Mesendoderm (in vitro differentiated cells): ENCODE results near the gene PLAGL2.

Source experiments
- DNase-seq: peaks from one replicate; pipeline ENCODE4 v3.0.0; 2013
- H2AK5ac ChIP-seq: 2 replicates; pipeline ENCODE4 v1.6.1; 2013; ENCODE audit warnings: low read length, inconsistent platforms
- H2BK120ac ChIP-seq: 2 replicates; pipeline ENCODE4 v1.6.1; 2013; ENCODE audit warnings: low read depth, mild to moderate bottlenecking, low read length, moderate library complexity, mixed read lengths
- H2BK15ac ChIP-seq: replicated peaks from 2 replicates; pipeline ENCODE4 v1.6.1; 2013; ENCODE audit warnings: low read depth, mild to moderate bottlenecking, moderate library complexity
- H2BK5ac ChIP-seq: 2 replicates; pipeline ENCODE4 v1.6.1; 2013; ENCODE audit warnings: low read length, inconsistent platforms
- H3K18ac ChIP-seq: 2 replicates; pipeline ENCODE4 v1.6.1; 2013; ENCODE audit warnings: mild to moderate bottlenecking, low read length, mixed read lengths
- H3K23ac ChIP-seq: one replicate; pipeline ENCODE4 v1.6.1; 2013; ENCODE audit warnings: low read length
- H3K27ac ChIP-seq: 2 replicates; pipeline ENCODE4 v1.5.1; 2013; ENCODE audit warnings: low read depth, mild to moderate bottlenecking, inconsistent platforms, low read length, moderate library complexity
- H3K27me3 ChIP-seq: 2 replicates; pipeline ENCODE4 v1.6.1; 2013; ENCODE audit warnings: low read length, control low read depth, mild to moderate bottlenecking, inconsistent platforms; ENCODE audit not compliant: insufficient read depth, poor library complexity
- H3K36me3 ChIP-seq: 2 replicates; pipeline ENCODE4 v1.6.1; 2013; ENCODE audit warnings: low read length, inconsistent platforms; ENCODE audit not compliant: control insufficient read depth, insufficient read depth
- H3K4ac ChIP-seq: one replicate; pipeline ENCODE4 v1.6.1; 2013; ENCODE audit warnings: low read depth, mild to moderate bottlenecking, low read length, moderate library complexity
- H3K4me1 ChIP-seq: 2 replicates; pipeline ENCODE4 v1.6.1; 2013; ENCODE audit warnings: low read depth, low read length, inconsistent platforms; ENCODE audit not compliant: control insufficient read depth
- H3K4me2 ChIP-seq: 2 replicates; pipeline ENCODE4 v1.6.1; 2013; ENCODE audit warnings: low read length
- H3K4me3 ChIP-seq: 2 replicates; pipeline ENCODE4 v1.5.1; 2013; ENCODE audit warnings: mild to moderate bottlenecking, low read length
- H3K56ac ChIP-seq: one replicate; pipeline ENCODE4 v1.6.1; 2013; ENCODE audit warnings: low read length
- H3K79me1 ChIP-seq: 2 replicates; pipeline ENCODE4 v1.6.1; 2013; ENCODE audit warnings: low read length, inconsistent platforms
- H3K79me2 ChIP-seq: 2 replicates; pipeline ENCODE4 v1.6.1; 2013; ENCODE audit warnings: mild to moderate bottlenecking, low read length; ENCODE audit not compliant: control insufficient read depth, insufficient read depth
- H3K9ac ChIP-seq: 2 replicates; pipeline ENCODE4 v1.6.1; 2013; ENCODE audit warnings: low read length, inconsistent platforms
- H4K5ac ChIP-seq: one replicate; pipeline ENCODE4 v1.6.1; 2013; ENCODE audit warnings: low read length
- H4K8ac ChIP-seq: one replicate; pipeline ENCODE4 v1.6.1; 2013; ENCODE audit warnings: low read depth, mild to moderate bottlenecking, control low read depth, low read length, moderate library complexity
- WGBS: extraction: QIAGEN DNeasy Blood & Tissue Kit; methylation state at CpG from one replicate; pipeline ENCODE4 v1.1.7; 2013; ENCODE audit warnings: low lambda C conversion rate, missing lambda C conversion rate; ENCODE audit not compliant: insufficient coverage; ENCODE audit errors: extremely low coverage; 5-methylcytosine and 5-hydroxymethylcytosine counted together

PLAGL2 gene

DNA sequence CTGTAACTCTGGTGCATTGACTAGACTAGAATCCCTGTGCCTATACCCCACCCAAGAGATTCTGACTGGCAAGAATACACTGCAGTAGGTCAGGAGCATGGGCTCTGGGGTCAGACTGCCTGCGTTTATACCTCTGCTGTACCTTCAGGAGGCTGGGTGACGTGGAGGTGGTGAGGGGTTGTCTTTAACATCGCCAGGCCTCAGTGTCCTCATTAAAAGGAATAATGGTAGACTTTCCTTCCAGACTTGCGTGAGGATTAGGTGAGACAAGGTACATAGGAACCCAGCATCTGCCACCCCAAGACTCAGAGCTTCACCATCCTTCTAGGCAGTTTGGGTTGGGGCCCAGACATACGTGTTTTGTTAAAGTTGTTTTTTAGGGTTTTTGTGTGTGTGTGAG, 53.8 kb downstream of the PLAGL2 start:
- H3K4ac ChIP-seq = no peak overlapping the region
- no peak overlapping the region for H3K9ac ChIP-seq
- no peak overlapping the region for H2BK15ac ChIP-seq
- H4K5ac ChIP-seq = no peak overlapping the region
- H3K4me2 ChIP-seq = no peak overlapping the region
- no peak for DNase-seq
- no peak overlapping the region for H2AK5ac ChIP-seq
- H2BK120ac ChIP-seq = no peak overlapping the region
- no peak overlapping the region for H3K56ac ChIP-seq
- H3K36me3 ChIP-seq = peaks cover 9% of the 10 kb centered on the region
- no peak overlapping the region for H3K18ac ChIP-seq
- H3K79me1 ChIP-seq = no peaks in the 10 kb centered on the region
- no peak overlapping the region for H3K27ac ChIP-seq
- no CpG with 5 or more reads among the region's 5 CpGs for WGBS
- no peak overlapping the region for H3K4me3 ChIP-seq
- H3K79me2 ChIP-seq = no peaks in the 10 kb centered on the region
- no peaks in the 10 kb centered on the region for H3K4me1 ChIP-seq
- H3K23ac ChIP-seq = no peak overlapping the region
- no peaks in the 10 kb centered on the region for H3K27me3 ChIP-seq
- no peak overlapping the region for H2BK5ac ChIP-seq
- H4K8ac ChIP-seq = no peak overlapping the region

DNA sequence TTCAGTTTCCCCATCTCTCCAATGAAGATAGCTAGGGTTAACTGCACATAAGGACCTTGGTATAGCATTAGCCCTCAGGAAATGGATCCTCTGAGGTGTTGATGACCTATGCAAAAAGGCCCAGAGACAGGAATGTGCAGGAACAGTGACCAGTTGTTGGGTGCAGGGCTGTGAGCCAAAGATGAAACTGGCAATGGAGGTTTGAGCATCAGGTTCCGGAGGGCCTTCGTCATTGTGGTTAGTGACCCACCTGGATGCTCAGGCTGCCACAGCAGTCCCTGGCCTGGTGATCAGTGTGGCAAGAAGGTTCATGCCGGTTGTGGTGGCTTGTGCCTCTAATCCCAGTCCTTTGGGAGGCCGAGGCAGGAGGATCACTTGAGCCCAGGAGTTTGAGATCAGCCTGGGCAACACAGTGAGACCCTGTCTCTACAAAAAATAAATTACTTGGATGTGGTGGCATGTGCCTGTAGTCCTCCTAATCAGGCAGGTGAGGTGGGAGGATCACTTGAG, 54.3 kb downstream of the PLAGL2 start:
- Histone ChIP-seq H2BK5ac (no peak overlapping the region), H2BK15ac (no peak overlapping the region), H3K9ac (no peak overlapping the region), H4K5ac (no peak overlapping the region), H3K4me2 (no peak overlapping the region), H2AK5ac (no peak overlapping the region), H3K79me1 (no peaks in the 10 kb centered on the region), H3K18ac (no peak overlapping the region), H3K36me3 (peaks cover 9% of the 10 kb centered on the region), H3K4ac (no peak overlapping the region), H3K23ac (no peak overlapping the region), H3K79me2 (no peaks in the 10 kb centered on the region), H3K27ac (no peak overlapping the region), H4K8ac (no peak overlapping the region), H3K4me3 (no peak overlapping the region), H3K56ac (no peak overlapping the region), H3K27me3 (no peaks in the 10 kb centered on the region), H2BK120ac (no peak overlapping the region), H3K4me1 (no peaks in the 10 kb centered on the region)
- no CpG with 5 or more reads among the region's 4 CpGs for WGBS
- no peak for DNase-seq

DNA sequence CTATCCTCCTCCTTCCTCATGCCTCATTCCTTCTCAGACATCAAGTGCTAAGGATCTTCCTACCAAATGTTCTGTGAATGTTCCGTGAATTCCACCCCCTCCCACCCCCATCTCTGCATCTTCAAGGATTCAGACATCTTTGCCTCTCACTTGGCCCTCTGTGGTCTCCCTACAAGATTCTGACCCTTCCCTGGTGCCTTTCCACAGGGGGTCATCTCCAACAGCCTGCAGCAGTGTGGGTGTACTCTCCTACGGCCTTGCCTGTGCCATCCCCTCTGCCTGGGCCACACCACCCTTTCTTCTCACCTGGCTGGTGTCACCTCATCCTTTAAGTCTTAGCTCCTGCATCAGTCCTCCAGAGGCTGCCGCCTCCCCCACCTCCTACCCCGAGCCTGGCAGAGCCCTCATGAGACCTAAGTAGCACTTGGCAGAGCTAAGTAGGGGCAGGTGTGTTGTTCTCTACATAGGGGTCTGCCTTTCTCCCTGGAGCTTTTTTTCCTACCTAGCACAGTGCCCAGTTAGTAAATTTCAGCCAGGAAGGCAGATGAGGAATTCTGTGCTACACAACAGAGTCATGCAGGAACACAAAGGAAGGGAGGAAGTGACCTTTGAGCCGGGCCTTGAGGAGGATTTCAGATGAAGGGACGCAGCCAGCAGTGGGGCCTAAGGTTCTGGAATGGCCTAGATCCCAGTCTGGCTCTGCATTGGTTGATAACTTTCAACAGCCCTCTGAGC, 55.0 kb downstream of the PLAGL2 start:
- Histone ChIP-seq H3K79me1 (no peaks in the 10 kb centered on the region), H3K56ac (no peak overlapping the region), H2AK5ac (no peak overlapping the region), H2BK15ac (no peak overlapping the region), H4K8ac (no peak overlapping the region), H2BK120ac (no peak overlapping the region), H3K27ac (no peak overlapping the region), H3K9ac (no peak overlapping the region), H2BK5ac (no peak overlapping the region), H3K4me2 (no peak overlapping the region), H3K27me3 (no peaks in the 10 kb centered on the region), H4K5ac (no peak overlapping the region), H3K36me3 (peaks cover 6% of the 10 kb centered on the region), H3K18ac (no peak overlapping the region), H3K4me1 (no peaks in the 10 kb centered on the region), H3K23ac (no peak overlapping the region), H3K4ac (no peak overlapping the region), H3K79me2 (no peaks in the 10 kb centered on the region), H3K4me3 (no peak overlapping the region)
- no peak for DNase-seq
- WGBS = no CpG with 5 or more reads among the region's 6 CpGs

DNA sequence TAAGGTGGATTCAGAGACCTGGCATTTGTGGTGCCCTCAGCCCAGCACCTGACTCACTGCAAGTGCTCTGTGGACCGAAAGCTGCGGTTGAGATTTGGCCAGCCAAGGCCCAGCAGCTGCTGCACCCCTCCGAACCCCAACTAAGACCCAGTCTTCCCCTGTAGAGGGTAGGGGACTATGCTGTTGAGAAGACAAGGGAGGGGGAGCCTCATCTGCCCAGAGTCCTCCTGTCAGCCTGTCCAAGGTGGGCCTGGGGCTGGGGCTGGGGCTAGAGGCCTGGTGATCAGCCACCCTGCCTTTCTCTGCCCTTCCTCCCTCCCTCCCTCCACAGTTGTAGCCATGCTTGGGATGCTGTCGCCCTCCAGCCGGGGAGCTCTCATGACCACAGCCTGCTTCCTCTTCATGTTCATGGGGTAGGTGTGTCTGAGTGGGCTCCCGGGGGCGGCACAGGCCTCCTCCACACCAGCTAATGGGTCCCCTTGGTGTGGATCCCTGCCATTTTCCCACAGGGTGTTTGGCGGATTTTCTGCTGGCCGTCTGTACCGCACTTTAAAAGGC, 57.2 kb downstream of the PLAGL2 start:
- DNase-seq = no peak
- Histone ChIP-seq H2BK120ac (no peak overlapping the region), H3K79me2 (no peaks in the 10 kb centered on the region), H4K8ac (no peak overlapping the region), H3K36me3 (peaks cover 6% of the 10 kb centered on the region), H3K27me3 (no peaks in the 10 kb centered on the region), H3K18ac (no peak overlapping the region), H3K56ac (no peak overlapping the region), H2AK5ac (no peak overlapping the region), H3K4me2 (no peak overlapping the region), H4K5ac (no peak overlapping the region), H2BK15ac (no peak overlapping the region), H3K4me1 (no peaks in the 10 kb centered on the region), H2BK5ac (no peak overlapping the region), H3K4ac (no peak overlapping the region), H3K27ac (no peak overlapping the region), H3K9ac (no peak overlapping the region), H3K4me3 (no peak overlapping the region), H3K23ac (no peak overlapping the region), H3K79me1 (no peaks in the 10 kb centered on the region)
- no CpG with 5 or more reads among the region's 10 CpGs for WGBS

DNA sequence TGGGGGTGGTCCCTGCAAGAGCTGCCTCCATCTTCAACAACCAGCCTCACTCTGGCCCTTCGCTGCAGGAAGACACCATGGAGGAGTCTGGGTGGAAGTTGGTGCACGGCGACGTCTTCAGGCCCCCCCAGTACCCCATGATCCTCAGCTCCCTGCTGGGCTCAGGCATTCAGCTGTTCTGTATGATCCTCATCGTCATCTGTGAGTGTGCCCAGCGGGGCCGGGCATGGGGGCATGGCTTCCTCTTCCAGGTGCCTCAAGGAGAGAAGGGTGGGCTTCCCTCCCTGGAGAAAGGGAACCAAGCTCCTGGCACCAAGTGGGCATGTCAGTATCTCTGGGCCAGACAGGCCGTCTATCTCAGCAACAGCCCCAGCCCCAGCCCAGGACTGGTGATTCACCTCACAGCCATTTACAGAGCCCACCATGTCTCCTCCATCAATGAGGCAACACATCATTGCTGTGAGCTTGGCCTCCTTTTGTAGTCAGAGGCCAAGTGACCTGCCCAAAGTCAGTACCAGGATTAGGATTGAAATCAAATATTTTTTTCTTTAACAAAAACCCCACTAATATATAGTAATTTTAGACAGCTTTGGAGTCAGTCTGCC, 57.9 kb downstream of the PLAGL2 start:
- no CpG with 5 or more reads among the region's 8 CpGs for WGBS
- no peak overlapping the region for H3K4ac ChIP-seq
- no peaks in the 10 kb centered on the region for H3K27me3 ChIP-seq
- H2BK120ac ChIP-seq = no peak overlapping the region
- no peak overlapping the region for H3K56ac ChIP-seq
- no peak overlapping the region for H2AK5ac ChIP-seq
- no peak overlapping the region for H3K23ac ChIP-seq
- no peak overlapping the region for H3K9ac ChIP-seq
- no peaks in the 10 kb centered on the region for H3K79me1 ChIP-seq
- H2BK5ac ChIP-seq = no peak overlapping the region
- no peak overlapping the region for H3K4me3 ChIP-seq
- no peaks in the 10 kb centered on the region for H3K79me2 ChIP-seq
- no peak overlapping the region for H4K5ac ChIP-seq
- no peak overlapping the region for H3K18ac ChIP-seq
- H3K36me3 ChIP-seq = peaks cover 8% of the 10 kb centered on the region
- H3K4me1 ChIP-seq = no peaks in the 10 kb centered on the region
- no peak for DNase-seq
- H2BK15ac ChIP-seq = no peak overlapping the region
- no peak overlapping the region for H4K8ac ChIP-seq
- H3K27ac ChIP-seq = no peak overlapping the region
- H3K4me2 ChIP-seq = no peak overlapping the region
